NCI-H146 treated with DMSO at 0.1 percent for 48 hours (cell line): ENCODE data around the gene NSUN7.
"Not testable (repeated sequence)": the region's sequence is repeated elsewhere in the genome, so short reads cannot be mapped to it uniquely, and the experiment has no call there.

Experiments
- DNase-seq: peaks from one replicate; lab custom pipeline; 2025; ENCODE audit not compliant: unreplicated experiment; lab: John Stamatoyannopoulos, UW

NSUN7 gene

DNA sequence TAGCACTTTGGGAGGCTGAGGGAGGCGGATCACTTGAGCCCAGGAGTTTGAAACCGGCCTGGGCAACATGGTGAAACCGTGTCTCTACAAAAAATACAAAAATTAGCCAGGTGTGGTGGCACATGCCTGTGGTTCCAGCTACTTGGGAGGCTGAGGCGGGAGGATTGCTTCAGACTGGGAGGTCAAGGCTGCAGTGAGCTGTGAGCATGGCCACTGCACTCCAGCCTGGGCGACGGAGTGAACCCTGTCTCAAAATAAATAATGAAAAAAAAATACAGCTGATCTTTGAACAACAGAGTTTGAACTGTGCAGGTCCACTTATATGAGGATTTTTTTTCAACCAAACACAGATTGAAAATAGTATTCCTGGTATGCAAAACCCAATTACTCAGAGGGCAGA lies 67.4 kb downstream of the NSUN7 start:
- not testable (repeated sequence) for DNase-seq

DNA sequence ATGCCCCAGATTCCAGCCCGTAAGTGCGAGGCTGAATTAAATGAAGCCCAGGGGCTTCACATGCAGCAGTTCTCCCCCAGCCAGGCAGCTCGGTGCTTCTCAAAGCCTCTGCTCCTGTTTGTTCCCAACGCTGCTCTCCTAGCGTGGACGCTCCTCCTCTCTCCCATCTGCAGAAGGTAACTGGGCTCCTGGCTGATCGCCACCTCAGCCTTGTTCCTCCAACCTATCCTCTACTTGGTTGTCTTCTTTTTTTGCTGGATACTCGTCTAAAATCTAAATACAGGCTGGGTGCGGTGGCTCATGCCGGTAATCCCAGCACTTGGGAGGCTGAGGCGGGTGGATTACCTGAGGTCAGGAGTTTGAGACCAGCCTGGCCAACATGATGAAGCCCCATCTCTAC lies 70.3 kb downstream of the NSUN7 start:
- no peak for DNase-seq

DNA sequence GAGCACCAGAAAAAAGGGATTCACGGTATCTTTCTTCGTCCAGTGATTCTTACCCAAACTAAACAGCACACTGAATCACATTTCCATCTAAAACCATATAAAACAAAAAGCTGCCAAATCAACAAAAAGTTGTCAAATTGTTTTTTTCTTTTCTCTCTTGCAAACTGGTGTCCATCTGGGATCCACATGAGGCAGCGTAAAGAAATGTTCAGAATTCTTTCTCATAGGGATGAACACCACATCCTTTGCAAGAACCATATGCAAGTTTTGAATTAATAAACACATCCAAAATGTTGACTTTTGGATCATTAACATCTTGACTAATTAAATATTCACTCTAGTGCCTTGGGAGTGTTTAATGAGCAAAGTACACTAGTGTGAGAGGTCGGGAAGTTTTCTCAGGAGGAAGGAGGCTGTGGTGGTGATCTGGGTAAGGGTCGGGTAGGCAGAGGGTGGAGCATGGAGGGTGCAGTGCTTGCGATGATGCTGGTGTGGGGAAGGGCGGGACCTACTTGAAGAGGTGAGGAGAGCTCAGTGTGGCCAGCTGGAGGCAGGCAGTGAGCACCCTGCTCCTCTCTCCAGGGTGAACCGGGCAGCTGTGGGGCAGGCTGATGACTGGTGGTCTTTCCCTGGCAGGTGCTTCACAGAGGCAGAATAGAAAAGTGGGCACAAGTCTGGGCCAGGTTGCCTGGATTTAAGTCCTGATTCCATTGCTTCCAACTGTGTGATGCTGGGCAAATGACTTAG lies 72.8 kb downstream of the NSUN7 start:
- no peak for DNase-seq

DNA sequence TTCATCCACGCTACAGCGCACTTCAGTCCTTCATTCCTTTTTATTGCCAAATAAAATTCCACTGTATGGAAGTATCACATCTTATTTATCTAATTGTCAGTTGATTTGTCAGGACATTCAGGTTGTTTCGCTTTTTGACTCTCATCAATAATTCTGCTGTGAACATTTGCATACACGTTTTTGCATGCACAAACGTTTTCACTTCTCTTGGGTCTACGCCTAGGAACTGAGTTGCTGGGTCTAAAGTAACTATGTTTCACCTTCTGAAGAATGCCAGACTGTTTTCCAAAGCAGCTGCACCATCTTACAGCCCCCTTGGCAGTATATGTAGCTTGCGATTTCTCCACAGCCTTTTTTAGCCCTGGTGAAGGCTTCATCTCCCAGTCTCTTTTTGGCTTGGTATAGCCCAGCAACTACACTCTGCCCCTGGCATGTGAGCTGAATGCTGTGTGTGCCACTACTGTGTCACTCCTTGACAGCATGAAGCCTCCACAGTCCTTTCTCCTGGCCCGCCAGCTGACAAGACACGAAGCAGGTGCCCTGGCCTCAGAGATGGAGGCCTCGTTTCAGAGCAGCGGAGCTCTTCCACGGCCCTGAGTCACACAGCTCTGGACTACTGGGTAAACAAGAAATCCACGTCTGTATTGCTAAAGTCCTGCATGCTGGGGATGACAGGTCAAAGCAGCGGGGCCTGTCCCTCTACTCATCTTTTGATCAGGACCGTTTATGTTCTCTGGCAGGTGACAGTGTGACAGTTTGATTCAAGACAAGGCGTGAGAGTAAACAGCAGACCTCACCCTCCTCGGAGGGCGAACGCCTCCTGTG lies 75.5 kb downstream of the NSUN7 start:
- no peak for DNase-seq

DNA sequence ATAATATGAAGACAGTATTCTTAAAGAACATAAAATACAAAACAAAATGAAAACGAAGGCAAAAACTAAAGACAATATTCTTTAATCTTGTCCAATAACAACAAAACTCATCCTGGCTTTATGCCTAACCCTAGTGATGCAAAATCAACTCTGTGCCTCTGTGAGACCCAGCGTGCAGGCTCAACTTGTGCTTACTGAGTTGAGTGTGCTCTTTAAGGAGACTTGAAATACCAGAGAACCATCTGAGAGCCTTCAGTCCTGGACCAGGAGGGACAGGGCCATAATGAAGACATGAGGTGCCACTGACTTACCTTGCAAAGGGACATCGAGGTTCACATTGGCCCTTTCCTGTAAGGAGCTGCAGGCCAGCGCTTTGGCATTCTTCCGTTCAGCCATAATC lies 77.1 kb downstream of the NSUN7 start:
- no peak for DNase-seq

DNA sequence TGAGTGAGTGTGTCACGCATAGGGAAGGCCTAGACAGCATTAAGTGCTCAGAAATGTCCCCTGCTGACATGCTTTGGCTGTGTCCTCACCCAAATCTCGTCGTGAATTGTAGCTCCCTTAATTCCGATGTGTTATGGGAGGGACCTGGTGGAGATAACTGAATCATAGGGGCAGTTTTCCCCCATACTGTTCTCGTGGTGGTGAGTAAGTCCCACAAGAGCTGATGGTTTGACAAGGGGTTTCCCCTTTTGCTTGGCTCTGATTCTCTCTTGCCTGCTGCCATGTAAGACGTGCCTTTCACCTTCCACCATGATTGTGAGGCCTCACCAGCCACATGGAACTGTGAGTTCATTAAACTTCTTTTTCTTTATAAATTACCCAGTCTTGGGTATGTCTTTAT lies 78.0 kb downstream of the NSUN7 start:
- DNase-seq, result no peak

DNA sequence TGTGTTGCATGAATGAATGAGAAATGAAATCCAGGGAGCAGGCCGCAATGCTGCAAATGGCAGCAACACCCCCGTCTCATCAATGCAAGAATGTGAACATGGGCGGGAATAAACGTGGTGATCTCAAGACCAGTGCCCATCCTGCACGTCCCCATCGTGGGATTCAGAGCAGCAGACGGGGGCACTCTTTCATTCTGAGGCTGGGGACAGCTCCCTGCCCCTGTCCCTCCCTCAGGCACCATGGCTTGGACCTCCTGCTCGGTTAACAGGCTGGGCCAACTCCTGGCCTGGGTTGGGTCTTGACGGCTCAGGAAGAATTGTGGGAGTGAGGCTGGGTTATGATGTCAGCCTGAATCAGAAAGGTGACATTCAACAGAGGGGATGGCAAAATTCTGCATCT lies 78.9 kb downstream of the NSUN7 start:
- no peak for DNase-seq

DNA sequence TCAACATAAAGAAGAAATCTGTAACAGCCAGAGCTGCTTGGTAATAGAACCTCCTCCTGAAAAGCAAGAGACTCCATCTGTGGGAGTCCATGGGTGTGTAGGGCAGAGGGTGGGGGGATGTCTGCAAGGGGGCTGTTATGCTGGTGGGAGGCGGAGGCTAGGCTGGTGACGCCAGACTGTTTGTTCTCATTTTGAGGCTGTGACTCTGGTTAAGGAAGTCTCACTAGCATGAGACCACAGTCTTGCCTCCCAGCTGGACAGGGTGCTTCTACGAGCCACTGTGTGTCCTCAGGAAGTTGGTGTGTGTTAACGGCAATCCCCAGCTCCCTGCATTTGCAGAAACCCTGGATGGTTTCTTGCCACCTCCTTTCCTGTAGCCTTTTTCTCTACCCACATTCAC lies 79.8 kb downstream of the NSUN7 start:
- no peak for DNase-seq

DNA sequence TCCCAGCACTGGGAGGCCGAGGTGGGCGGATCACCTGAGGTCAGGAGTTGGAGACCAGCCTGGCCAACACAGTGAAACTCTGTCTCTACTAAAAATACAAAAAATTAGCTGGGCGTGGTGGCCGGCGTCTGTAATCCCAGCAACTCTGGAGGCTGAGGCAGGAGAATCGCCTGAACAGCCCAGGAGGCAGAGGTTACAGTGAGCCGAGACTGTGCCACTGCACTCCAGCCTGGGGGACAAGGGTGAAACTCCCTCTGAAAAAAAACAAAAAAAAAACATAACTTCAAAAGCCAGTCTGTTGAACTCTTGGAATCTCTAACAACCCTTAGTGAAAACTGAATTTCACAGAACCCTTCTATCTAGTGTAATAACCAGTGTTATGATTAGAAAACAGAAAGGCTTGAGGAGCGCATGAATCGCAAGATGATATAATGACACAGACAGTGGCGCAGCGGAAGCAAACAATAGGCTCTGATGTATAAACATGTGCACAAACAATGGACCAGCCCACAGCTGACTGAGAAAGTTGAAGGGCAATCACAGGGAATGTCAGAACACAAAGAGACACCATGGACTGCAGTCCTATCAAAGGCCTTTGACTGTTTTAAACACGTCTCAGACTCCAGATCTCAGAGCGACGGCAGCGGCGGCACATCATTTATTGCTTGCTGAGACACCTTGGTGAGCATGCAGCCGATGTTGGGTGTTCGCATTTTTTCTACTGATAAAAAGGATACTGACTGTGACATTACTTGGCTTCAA lies 81.6 kb downstream of the NSUN7 start:
- DNase-seq, result no peak

DNA sequence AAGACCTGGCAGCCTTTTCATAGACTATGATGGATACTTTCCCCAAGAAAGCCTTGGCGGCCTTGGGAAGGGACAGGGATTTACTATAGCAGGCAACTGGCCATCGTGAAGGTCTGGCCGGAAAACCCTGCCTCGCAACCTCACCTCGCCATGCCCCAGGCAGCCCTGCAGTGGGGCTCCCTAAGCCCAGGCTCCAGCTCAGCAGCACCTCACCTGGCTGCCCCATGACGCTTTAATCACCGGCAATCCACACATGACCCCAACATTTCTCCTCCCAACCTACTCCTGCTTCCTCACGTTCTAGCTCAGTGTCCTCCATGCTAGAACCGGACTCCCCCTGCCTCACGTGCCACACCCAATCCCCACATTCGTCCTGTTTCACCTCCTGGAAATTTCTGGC lies 82.4 kb downstream of the NSUN7 start:
- no peak for DNase-seq

DNA sequence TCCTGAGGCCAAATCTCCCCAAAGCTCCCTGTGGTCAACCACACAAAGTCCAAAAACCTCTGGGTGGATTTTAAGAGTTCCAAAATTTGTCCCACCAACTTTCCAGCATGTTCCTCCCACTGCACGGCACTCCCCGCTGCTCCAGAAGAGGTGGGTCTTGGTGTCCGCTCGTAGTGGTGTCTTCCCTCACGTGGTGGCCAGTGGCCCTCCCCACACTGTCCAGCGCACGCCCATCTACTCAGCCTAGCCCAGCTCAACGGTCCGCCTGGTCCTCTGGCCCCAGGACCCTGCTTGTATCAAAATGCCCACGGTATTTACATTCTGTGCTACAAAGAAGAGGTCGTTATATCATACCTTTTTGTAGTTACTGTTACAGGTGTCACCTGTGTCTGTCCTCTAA lies 83.5 kb downstream of the NSUN7 start:
- no peak for DNase-seq

DNA sequence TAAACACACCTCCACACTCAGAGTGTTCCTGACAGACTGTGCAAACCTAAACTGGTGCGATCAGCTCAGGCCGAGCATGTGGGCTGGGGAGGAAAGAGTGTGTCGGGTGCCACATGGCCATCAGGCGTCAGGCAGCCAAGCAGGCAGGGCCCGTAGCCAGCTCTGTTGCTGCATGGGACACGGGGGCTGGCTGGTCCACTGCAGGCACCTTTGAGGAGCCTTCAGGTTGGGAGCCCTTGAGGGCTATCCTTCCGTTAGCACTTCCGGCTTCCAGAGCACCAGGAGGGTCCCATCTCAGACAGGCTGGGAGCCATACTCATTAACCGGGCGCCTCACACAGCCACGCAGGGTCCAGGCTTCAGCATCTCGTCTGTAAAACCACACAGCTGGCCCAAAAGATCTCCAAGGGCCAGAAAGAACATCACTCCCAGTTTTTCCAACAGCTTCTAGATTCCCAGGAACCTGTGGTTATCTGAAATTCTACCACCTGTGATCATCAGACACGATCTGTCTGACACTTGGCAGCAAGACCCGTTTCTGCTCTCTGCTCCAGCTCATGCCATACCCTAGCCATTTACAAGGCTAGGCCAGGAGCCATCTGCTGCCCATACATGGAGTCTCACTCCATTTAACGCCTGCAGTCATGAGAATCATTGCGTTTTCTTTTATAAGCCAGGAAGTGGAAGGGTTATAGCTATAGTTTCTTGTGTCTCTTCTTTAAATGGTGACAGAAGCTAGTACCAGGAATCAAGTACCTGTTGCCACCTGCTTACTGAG lies 87.5 kb downstream of the NSUN7 start:
- DNase-seq, result no peak

DNA sequence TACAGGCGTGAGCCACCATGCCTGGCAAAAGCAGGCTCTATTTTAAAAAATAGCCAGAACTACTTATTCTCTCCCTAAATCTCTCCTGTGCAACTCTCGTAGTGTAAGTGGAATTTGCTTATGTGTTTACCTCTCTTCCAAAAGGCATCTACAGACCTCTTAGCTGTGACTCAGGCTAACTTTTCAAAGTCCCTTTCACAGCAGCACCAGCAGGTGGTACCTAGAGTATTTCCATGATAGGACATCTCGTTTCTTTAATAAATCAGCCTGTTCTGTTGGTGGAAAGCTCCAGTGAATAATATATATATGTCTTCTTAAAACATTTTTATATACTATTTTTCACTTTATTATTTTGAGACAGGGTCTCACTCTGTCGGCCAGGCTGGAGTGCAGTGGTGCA lies 89.0 kb downstream of the NSUN7 start:
- DNase-seq, result no peak

DNA sequence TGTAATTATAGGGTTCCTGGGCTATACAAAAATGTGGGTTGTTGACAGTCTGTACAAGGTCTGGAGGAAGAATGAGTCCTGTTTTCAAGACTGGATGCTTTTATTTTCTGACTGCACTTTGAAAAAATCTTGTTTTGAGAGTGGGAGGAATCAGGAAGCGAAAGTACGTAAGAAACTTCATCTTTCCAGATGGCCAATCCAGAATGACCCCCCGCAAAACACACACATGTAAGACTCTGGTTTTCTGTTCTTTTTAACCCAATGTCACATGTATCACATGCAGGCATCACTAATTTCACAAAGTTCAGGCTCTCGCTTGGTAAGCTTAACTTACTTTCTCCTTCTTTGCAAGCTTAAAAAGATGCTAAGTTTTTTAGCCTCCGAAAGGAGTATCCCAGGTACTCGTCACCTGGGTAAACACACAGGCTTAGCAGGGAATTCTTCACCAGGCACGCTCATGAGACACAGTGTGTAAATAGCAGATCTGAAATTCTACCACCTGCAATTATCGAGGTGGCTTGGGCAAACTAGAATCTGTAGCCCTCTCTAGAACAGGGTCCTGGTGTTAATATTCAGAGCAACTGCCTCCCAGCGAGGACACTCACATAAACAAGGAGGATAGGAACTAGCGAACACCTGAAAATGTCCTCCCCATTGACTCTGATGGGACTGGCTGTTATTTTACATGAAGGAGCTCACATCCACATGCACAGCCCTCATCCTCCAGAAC lies 90.7 kb downstream of the NSUN7 start:
- DNase-seq, result peak; percentile 44

DNA sequence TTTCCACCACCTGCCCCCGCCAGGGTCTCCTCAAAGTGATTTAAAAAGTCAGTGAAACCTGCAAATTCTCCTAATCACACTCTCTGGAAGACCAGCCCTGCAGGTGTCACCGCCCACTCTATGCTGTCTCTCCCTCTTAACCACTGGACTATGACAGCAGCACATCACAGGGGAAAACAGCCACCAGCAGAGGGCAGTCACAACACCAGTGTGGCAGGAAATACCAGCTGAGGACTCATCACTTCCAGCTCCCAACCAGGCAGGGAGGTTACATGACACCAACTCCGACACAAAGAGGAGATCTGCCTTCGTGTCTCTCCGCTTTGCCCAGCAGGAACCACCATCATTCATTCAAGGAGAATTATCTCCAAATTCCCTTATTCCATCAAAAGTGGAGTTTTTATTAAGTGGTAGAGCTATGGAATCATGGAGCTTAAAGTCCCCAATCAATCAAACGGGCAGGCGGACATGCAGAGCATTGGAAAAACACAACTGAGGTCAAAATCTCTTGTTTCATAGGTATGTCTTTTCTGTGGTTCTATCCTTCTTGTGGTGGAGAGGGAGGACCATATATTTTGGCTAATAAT lies 91.3 kb downstream of the NSUN7 start:
- DNase-seq, result peak; percentile 89

DNA sequence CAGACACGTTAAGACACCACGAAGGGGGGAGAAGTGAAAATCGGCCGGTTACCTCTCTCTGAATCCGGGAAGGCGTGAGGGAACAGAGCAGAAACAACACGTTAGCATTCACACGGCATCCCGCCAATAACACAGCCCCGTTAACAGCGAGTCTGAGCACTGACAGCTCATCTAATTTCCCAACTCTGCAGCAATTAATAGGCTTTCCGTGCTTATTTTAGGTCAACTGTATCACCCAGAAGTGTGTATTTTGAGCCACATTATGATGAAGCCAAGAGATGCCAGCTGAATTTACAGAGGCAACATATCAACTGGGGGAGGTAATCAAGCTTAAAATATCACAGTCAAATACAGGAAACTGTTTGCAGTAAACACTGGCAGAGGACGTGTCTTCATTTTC lies 92.6 kb downstream of the NSUN7 start:
- no peak for DNase-seq

DNA sequence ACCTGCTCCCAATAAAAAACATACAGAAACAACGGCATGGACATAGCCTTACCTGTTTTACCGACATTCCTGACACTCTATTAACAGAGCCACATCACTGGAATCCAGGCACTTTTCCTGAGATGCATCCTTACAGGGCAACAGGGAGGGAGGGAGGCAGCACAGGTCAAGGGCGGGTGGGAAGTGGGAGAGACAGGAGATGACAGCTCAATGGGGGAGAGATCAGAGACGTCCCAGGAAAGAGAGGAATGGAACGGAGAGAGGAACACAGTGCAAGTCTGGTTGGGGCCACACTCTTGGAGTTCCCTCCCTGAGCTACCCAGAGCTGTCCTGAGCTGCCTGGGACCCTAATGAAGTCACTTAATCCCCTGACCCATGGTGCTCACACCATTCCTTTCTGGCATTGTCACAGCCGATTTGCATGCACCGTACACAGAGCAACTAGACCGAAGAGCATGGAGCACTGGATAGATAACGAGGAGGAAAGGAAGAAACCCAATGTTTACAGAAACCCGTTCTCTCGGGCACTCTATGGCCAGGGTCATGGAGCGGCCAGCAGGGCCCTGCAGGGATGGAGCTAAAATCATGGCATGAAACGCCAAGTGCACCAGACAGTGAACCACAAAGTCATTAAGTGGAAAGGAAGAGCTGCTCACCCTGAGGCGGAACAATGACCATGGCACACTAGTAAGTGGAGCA lies 93.1 kb downstream of the NSUN7 start:
- DNase-seq, result peak; percentile 48

DNA sequence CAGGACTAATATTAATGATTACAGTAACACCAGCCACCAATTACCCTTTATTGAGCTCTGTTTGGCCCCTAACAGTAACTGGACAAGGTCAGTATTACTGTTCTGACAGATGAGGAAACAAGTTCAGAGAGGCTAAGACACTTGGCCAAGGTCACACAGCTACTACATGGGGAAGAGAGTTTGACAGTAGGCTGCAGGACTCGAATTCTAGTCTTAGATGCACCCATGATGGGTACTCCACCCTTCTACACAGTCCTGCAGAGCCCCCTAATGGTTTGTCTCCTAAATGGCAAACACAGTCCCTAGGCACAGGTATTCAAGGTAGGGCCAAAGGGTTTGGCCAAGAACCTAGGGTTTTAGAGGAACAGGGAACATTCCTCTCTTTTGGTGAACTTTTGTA lies 93.9 kb downstream of the NSUN7 start:
- DNase-seq, result no peak

DNA sequence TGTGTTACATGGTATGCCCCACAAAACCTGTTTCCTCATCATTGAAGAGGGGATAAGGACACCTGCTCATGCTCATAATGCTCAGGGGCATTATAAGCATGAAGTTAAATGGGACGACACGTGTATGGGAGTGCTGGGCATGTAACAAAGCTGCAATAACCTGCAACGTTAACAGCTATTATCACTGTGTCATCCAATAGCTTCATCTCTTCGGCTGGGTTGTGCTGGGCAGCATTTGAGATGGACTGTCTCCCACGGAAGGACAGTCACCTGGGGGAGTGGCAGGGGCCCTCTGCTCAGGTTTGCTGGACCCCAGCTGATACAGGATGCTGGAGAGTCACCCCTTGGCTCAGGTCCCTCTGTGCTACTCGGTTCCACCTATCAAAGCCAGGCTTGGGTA lies 94.5 kb downstream of the NSUN7 start:
- DNase-seq, result no peak
